Stimulated activated CD4-positive, alpha-beta T cell treated with anti-CD3 and anti-CD28 coated beads, Interleukin-12 subunit alpha, Interleukin-12 subunit beta, amount 100 ng/mL, for 48 hours (primary cell): ENCODE results near the gene LRFN4.
A peak's percentile ranks its signal among the peaks of the same experiment; 100 is the strongest.

Source experiments
- DNase-seq, 3 donors: peaks; one replicate each; pipeline ENCODE4 v3.0.0-alpha.2; 2020; ENCODE audit warnings: low read depth in 2 of 3, low spot score in 1 of 3

The LRFN4 gene

DNA sequence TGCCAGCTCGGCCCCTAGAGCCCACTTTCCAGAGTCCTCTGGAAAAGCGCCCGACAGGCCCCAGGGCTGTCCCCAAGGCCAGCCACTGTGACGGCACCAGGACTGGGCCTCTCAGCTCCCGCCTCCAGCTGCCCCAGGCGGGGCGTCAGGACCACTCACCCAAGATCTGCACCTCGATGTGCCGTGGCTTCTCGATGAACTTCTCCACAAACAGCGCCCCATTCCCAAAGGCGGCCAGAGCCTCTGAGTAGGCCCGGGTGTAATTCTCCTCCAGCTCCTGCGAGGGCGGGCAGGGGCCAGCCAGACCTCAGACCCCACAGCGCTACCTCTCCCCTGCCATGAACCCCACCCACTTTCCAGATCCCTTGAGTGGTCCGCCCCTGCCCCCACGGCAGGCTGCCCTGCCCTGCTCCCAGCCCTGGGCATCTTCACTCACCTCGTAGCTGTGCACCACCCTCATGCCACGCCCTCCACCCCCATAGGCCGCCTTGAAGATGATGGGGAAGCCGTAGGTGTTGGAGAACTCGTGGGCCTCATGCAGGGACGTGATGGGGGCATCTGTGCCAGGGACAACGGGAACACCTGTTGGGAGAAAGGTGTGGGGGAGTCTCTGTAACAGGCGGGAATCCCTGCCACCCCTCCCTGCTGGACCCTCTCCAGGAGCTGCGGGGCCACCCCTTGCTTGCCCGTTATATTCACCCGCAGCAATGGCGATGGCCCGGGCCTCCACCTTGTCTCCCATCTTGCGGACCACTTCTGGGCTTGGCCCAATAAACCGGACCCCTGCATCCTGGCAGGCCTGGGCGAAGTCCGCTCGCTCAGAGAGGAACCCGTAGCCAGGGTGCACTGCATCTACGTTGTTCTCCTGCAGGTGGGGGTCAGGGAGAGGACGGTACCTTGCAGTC lies 14.0 kb downstream of the LRFN4 start:
- no peak for DNase-seq

DNA sequence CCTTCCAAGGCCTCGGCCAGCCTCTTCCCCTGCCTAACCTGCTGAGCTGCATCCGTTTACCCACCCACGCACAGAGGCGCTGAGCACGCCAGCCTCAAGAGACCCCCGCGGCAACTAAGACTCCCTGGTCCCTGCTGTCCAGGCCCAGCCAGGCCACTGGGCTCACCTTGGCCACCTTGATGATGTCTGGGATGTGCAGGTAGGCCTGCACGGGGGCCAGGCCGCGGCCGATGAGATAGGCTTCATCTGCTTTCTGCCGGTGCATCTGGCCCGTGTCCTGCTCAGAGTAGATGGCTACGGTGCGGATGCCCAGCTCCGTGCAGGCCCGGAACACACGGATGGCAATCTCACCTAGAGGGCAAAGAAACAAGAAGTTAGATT lies 14.6 kb downstream of the LRFN4 start:
- DNase-seq: no peak

DNA sequence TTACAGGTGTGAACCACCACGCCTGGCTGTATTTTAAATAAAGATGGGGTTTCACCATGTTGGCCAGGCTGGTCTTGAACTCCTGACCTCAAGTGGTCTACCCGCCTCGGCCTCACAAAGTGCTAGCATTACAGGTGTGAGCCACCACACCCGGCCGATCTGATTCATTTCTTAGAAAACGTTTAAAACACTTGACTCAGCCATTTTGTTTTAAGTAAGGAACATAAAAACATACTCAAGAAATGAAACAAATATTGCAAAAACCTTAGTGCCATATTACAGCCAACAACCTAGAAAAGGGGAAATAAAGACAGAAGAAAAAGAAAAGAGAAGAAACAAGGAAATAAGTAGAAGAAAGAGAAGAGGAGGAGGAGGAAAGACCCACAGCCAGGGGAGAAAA lies 17.4 kb downstream of the LRFN4 start:
- no peak for DNase-seq

DNA sequence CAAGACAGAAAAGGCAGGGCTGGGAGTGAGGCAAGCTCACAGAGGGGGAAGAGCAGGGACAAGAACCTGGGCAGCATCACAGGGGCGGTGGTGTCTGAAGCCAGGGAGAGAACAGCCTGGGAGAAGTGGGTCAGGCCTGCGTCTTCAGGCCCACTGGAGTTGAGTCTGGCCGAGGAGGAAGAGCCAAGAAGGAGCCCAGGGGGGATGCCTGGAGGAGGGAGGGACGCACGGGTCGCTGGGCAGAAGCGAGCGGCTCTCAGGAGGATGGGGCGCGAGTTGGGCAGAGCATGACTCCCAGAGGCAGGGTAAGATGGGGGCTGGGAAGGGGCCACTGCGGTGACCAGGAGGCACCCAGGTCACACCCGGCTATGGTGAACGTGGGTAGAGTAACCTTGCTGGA lies 18.5 kb downstream of the LRFN4 start:
- no peak for DNase-seq

DNA sequence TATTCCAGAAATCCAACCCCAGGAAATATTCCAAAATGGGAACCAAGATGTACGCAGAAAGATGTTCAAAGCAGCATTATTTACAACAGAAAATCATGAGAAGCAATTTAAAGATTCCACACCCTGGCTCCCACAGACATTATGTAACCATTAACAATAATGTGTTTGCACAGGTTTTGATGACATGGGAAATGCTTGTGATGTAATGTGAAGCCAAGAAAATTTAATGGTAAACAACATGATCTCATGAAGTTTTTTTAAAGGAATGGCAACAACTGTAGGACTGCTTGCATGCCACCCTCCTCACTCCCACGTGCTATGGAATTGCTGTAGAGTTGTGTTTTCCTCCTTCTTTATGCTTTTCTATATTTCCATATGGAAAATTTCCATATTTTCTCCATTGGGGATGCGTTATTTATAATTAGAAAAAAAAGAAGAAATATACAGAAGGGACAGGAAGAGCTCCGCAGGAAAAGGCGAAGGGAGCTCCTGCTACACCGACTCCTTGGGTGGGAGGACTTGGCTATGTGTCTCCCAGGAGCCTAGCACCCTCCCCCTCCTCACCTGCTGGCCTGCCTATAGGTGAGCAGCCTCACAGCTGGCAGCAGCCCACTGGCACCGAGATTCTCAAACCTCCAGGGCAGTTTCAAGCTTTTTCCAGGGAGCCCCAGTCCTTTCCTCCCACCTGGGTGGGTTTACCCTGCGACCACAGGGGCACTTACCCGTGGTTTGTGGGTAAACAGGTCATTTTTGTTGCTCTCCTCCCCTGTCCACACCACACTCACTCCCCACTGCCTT lies 20.9 kb downstream of the LRFN4 start:
- DNase-seq: no peak

DNA sequence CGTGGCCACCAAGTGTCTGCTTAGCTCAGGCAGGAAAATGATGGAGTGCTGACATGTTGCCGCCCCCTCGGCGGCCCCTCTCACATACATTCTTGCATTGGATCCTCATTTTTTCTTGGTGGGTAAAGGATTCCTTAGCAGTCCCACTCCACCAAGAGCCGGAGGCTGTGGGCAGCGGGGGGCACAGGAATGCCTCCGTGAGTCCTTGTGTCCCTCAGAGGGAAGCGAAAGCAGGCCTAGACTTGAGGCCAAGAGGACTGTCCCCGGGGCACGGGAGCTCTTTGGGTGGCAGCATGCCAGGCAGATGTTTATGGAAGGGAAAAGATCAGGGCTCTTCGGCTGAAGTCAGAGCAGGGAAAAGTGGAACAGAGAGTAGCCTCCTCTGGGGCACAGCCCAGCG lies 21.6 kb downstream of the LRFN4 start:
- no peak for DNase-seq

DNA sequence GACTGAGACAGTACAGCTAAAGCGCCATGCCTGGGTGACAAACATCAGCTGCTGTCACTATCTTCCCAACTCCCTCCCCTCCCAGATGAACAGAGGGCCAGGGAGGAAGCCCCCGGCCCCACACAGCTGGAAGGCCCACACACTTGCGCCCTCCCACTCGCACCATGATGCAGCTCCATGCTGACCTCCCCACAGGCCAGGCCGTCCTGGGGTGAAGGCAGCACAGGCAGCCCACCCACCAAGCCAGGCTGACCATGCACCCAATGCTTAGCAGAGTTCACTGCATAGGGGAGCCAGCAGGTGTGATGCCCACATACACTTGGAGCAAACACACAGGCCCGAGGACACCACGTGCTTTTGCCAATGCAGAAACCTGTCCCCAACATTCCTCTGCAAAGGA lies 22.1 kb downstream of the LRFN4 start:
- no peak for DNase-seq

DNA sequence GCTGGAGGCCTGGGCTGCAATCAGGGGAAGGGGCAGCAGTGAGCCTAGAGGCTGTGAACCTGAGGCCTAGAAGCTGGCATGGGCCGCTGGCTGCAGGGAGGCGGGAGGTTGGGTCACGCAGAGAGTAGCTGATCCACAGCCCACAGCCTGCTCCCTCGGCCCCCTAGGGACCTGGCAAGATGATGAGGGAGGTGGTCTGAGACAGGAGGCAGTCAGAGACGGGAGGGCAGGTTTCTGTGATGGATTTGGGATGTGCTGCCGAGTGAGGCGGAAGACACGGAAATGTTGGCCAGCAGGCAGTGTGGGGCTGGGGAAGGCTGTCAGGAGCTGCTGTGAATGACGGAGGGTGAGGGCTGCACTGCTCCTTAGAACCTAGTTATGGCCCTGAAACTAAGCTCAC lies 22.7 kb downstream of the LRFN4 start:
- no peak for DNase-seq

DNA sequence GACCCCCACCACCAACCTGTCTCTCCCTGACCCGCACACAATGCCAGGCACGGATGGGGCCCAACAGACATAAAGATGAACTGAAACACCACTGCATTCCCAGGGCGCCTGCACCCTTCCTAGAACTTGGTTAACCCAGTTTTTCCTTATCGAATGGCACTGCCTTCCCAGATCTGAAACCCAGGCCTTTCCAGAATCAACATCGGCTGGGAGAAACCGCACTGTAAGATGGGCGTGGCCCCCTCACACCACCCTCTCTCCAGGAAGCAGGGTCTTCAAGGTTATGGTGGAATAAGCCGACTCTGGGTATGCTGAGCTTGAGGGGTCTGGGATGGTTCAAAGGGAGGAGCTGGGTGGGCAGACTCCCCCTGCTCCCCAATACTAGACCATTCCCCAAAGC lies 23.1 kb downstream of the LRFN4 start:
- DNase-seq: no peak

DNA sequence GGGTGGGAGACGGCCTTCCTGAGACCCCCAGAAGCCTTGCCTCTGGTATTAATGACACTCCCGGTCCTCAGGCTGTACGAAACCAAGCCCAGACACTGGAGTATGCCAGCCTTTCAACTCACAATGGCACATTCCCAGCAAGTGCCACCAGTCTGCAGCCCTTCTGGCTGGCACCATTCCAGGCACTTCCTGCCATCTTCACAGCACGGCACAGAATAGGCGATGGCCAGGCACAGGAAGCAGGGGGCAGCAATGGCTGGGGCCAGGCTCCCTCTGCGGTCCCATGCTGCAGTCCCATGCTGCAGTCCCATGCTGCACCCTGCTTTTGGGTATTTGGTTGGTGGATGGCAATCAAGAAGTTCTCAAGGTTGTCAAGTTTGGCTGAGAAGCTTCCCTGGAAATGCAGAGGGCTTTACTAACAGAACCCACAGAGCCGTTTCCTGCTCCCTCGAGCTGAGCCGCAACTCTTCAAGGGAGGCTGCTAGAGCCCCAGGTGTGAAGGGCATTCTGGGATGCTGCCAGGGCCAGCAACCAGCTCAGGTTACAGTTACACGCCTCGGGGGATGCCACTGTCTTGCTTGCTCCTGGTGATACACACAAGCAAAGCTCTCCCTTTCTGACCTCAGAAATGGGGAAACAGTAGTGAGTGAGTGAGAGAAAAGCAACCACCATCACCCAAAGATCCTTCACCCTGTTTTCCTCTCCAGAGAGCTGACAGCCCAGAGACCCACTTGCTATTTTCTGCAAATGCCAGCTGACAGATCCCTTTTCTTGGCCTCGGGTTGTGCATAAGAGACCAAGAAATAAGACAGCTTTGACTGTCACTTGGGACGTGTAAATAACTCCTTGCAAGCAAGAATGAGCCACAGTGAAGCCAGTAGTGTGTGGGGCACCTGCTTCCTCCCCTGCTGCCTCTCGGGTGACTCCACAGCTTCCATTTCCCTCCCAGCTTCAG lies 23.9 kb downstream of the LRFN4 start:
- no peak for DNase-seq

DNA sequence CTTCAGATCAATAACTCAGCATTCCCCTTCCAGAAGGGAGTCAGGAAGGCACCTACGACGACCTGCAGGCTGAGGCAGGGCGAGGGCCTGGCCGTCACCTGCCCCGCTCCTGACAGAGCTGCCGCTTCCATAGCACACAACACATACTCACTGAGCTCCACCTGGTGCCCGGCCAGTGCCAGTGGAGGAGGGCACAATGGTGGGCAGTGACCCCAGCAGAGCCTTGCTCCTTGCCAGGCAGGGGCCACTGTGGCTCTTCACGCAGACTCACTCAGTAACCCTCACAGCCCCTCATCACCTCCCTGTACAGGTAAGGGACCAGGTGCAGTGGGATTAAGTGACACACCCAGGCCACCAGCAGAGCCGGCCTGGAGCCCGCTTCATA lies 24.6 kb downstream of the LRFN4 start:
- DNase-seq: no peak

DNA sequence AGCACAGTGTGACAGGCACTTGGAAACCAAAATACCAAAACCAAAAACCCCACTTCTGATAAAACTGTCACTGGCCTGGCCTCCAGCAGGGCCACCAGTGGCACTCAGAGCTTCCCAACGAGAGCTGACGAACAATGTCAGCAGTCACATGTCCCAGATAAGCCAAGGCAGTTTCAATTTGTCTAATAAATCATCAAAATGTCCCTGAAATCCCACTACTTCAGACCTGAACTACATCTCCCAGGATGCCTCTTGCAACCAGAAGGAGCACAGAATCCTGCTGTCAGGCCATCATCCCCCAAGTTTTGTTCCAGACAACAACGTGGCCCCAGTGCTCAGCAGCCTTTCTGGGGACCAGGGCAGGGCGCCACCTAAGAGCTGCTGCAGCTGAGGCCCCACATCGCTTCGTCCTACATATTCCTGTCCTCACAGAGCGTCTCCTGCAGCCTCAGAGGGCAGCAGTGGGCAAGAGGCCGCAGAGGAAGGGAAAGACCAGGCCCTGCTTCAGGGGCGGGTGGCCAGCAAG lies 25.1 kb downstream of the LRFN4 start:
- no peak for DNase-seq

DNA sequence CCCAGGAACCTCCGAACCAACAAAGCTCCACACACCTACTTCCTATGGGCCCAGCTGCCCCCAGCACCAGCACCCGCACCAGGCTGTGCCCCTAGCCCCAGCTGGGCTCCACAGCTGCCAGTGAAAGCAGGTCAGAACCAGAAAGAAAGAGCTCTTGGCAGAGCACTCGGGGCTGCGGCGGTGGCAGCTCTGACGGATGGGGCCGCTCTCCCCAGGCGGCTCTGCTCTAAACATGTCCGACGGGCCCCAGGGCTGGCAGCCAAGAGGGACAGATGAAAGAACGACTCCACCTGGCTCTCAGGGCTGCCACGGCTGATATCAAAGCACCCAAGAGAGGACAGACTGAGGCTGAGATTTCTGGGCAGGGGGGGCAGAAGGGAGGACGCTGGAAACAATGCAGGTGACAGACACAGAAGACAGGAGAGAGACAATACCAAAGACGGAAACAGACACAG lies 25.7 kb downstream of the LRFN4 start:
- no peak for DNase-seq

DNA sequence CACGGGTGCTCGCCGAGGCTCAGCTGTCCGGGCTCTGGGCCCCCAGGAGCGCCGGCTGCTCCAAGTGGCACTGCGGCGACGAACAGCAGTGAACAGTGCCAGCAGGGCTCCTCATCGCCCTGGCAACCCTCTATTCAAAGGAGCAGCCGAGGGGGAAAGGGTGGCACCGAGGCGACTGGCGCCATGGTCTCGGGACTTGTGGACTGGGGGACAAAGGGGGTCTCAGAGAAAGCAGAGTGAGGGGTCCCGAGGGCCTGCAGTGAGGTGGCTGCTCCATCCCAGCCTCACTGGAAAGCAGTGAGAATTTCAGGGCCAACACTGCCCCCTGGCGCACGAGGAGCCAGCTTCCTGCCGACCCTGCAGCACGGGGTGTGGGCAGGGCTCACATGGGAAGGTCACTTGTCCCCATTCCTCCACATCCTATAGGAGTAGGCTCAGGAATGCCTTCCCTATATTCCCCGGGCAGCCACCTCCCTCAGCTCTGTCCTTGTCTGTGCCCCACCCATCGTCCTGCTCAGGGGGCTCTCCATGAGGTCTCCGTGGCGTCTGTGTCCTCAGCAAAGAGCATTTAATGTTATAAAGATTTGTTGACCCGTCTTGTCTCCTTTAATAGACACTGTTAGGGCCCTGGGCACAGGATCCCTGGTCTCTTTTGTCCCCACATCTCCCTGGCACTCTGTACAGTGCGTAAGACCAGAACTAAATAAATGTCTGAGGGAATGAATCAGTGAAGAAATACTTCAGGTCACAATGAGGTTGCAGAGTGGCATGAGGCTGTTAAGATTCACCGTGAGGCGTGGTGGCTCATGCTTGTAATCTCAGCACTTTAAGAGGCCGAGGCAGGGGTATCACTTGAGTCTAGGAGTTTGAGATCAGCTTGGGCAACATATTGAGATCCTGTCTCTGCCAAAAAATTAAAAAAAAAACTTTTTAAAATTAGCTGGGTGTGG lies 26.4 kb downstream of the LRFN4 start:
- DNase-seq: peak; percentile 25 to 63 (median 57)

DNA sequence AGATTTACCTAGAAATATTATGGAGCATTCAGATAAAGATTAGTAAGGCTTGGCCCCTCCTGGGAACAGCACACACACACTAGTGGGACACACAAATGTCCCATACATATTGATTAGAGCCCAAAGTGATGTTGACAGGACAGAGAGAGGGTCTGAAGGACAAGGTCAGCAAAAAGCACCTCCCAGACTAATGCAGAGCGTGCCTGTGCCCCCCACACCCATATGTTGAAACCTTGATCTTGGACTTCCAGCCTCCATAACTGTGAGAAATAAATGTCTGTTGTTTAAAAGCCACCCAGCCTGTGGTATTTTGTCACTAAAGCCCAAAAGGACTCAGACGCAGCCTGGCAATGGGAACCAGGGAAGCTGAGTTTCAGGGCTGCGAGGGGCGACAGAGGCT lies 27.6 kb downstream of the LRFN4 start:
- no peak for DNase-seq

DNA sequence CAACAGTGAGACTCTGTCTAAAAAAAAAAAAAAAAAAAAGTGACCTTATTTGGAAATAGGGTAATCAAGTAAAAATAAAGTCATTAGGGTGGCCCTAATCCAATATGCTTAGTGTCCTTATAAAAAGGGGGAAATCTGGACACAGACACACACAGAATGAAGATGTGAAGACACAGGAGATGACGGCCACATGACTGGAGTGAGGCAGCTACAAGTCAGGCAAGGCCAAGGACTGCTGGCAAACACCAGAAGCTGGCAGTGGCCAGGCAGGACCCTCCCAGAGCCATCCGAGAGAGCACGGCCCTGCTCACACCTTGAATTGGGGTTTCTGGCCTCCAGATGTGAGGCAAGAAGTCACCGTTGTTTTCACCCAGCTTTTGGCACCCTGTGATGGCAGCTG lies 28.6 kb downstream of the LRFN4 start:
- DNase-seq: no peak

DNA sequence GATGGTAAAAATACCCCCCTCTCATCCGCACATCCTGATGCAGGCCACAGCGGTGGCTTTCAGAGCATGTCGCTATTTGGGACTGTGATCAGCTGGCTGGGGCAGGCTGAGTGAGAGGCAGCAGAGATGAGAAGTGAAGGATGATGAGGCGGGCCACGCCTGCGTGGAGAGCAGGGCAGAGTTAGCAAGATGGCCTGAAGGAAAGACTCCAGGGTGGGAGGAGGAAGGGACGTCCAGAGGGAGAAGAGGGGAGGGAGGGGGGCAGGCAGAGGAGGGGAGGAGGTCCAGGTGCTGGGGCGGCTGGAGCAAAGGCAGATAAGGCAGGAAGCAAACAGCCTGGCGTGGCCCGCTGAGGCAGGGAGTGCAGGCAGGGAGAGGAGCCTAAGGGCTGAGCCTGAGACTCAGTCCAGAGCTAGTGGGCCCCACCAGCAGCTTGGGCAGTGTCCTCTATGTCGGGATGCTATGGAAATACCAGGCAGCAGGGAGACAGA lies 29.1 kb downstream of the LRFN4 start:
- DNase-seq: no peak

DNA sequence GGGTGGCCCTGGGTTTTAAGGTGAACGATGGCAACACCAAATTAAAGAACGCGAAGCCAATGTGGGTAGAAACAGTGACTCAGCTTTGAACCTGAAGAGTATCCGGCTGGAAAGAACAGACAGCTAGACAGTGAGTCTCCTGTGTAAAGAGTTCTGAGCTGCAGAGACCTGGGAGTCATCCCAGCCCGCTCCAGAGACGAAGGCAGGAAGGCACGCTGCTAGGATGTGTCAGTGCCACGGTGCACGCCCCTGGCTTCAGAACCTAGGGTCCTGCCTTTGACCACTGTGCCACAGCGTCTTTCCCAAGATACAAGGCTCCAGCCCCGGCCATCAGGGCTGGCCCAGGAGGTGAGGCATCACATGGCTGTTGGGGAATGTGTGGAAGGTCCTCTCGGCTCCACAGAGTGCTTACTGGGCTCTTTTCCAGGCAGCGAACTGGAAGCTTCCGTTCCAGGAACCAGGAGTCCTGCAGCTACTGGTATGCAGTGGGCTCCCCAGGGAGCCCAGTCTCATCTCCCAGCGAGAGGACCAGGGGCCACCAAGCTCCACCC lies 29.9 kb downstream of the LRFN4 start:
- no peak for DNase-seq

DNA sequence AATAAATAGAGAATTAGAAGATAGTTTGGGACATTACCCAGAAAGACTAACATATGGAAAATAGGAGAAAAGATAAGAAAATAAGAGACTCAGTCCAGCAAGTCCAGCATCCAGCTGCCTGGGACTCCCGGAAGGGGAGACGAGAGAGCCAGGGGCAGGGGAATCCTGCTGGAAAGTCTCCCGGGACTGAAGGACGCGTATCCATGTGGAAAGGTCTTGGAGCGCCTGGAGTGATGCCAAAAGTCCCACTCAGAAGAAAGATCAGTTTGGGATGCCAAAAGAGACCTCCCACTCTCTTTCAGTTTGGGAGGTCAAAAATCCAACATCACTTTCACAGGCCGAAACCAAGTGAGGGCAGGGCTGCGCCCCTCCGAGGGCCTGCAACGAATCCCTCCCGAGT lies 30.7 kb downstream of the LRFN4 start:
- no peak for DNase-seq
